Measurements from ENCODE around the gene HOXD13. TPM values are rescaled to one million over a fixed set of nuclear protein-coding genes. Genes with fewer than 3 reads are reported as not detected.
A peak's percentile ranks its signal among the peaks of the same experiment; 100 is the strongest.

The HOXD13 gene
- total RNA-seq (2021) = 32.7 and 33.8 TPM in 2 replicates
- percentile 85 among the genes with signal in this experiment for Bru-seq, nascent RNA
- BruChase-seq, experiment 1, labeled RNA remaining after a 2-hour chase = percentile 98 among the genes with signal in this experiment
- BruChase-seq, experiment 2, labeled RNA remaining after a 6-hour chase = percentile 87 among the genes with signal in this experiment
- long read RNA-seq, transcript HOXD13-201 (2 exons, 2,240 nt) = major isoform, 66 of 83 reads
- long read RNA-seq, partial matches to known transcripts = 0 of 83 reads
- long read RNA-seq, other reads (novel, unspliced or antisense) = 17 of 83 reads

- TF ChIP-seq CTCF (conservative IDR thresholded peaks at IDR 0.05; ENCODE audit: low read depth, low read length) (no peak), EZH2 (IDR thresholded peaks at IDR 0.05; ENCODE audit: borderline replicate concordance, low read depth, low read length, poor library complexity, severe bottlenecking) (no peak)
- Histone ChIP-seq H3K9me3 (ENCODE audit: low read depth, low read length, poor library complexity, severe bottlenecking) (no peaks in the 10 kb centered on the region), H3K4me1 (ENCODE audit: insufficient read depth, low read length, poor library complexity, severe bottlenecking) (peaks cover 26% of the 10 kb centered on the region), H3K4me3 (ENCODE audit: low read depth, low read length, poor library complexity, severe bottlenecking) (peak within 1 kb of the TSS; percentile 68), H3K27me3 (replicated peaks; ENCODE audit: insufficient read depth, low read depth, low read length, poor library complexity) (no peaks in the 10 kb centered on the region), H3K27ac (ENCODE audit: low read depth, low read length, poor library complexity, severe bottlenecking) (peak within 1 kb of the TSS; percentile 45), H3K36me3 (ENCODE audit: insufficient read depth, low read length, poor library complexity, severe bottlenecking) (peaks cover 7% of the 10 kb centered on the region)
- no TSS peak for BruUV-seq (replicated peaks)
- intact Hi-C loops (cut with micrococcal nuclease; ENCODE audit: unreplicated experiment) = loop anchor here (10.0 kb wide), 1 partner anchor 1088 kb away; the partner anchor contains the start of gene CHN1
- POLR2A ChIA-PET (ENCODE audit: low non-redundant PET) = no interaction called here
- DNase-seq (ENCODE audit: low spot score) = peak; percentile 81
- CTCF ChIA-PET = interaction anchor here (0.6 to 0.8 kb wide), 2 partner anchors 660 to 1344 kb away, joined by 4 to 6 read pairs; no protein-coding TSS in a partner anchor
These were observed at the start of gene HOXD13 for GRCh38 chr2:176092270-176093144. Gene HOXD13, plus strand, starts transcription at chr2:176092721. Its CDS starts 170 bp downstream, at chr2:176092891.

- H3K4me1 ChIP-seq (ENCODE audit: insufficient read depth, low read length, poor library complexity, severe bottlenecking) = no peaks in the 10 kb centered on the region
- POLR2A ChIA-PET (ENCODE audit: low non-redundant PET) = no interaction called here
- no peak overlapping the region for H3K4me3 ChIP-seq (ENCODE audit: low read depth, low read length, poor library complexity, severe bottlenecking)
- intact Hi-C loops (cut with micrococcal nuclease; ENCODE audit: unreplicated experiment) = no loop called here
- peaks cover 9% of the 10 kb centered on the region for H3K27me3 ChIP-seq (replicated peaks; ENCODE audit: insufficient read depth, low read depth, low read length, poor library complexity)
- CTCF ChIA-PET = no interaction called here
- H3K27ac ChIP-seq (ENCODE audit: low read depth, low read length, poor library complexity, severe bottlenecking) = no peak overlapping the region
- TF ChIP-seq CTCF (conservative IDR thresholded peaks at IDR 0.05; ENCODE audit: low read depth, low read length) (no peak), EZH2 (IDR thresholded peaks at IDR 0.05; ENCODE audit: borderline replicate concordance, low read depth, low read length, poor library complexity, severe bottlenecking) (no peak)
- H3K9me3 ChIP-seq (ENCODE audit: low read depth, low read length, poor library complexity, severe bottlenecking) = no peaks in the 10 kb centered on the region
- H3K36me3 ChIP-seq (ENCODE audit: insufficient read depth, low read length, poor library complexity, severe bottlenecking) = no peaks in the 10 kb centered on the region
- DNase-seq (ENCODE audit: low spot score) = peak; percentile 26
- no TSS peak for BruUV-seq (replicated peaks)
These were observed 36.1 kb upstream of the HOXD13 start for GRCh38 chr2:176056406-176056805.

GRCh38 chr2:176063958-176064357 lies 28.6 kb upstream of the HOXD13 start:
- ChIA-PET CTCF (no interaction called here), POLR2A (ENCODE audit: low non-redundant PET) (no interaction called here)
- Histone ChIP-seq H3K4me3 (ENCODE audit: low read depth, low read length, poor library complexity, severe bottlenecking) (no peak overlapping the region), H3K4me1 (ENCODE audit: insufficient read depth, low read length, poor library complexity, severe bottlenecking) (no peaks in the 10 kb centered on the region), H3K27me3 (replicated peaks; ENCODE audit: insufficient read depth, low read depth, low read length, poor library complexity) (peaks cover 78% of the 10 kb centered on the region), H3K9me3 (ENCODE audit: low read depth, low read length, poor library complexity, severe bottlenecking) (no peaks in the 10 kb centered on the region), H3K36me3 (ENCODE audit: insufficient read depth, low read length, poor library complexity, severe bottlenecking) (no peaks in the 10 kb centered on the region), H3K27ac (ENCODE audit: low read depth, low read length, poor library complexity, severe bottlenecking) (no peak overlapping the region)
- no peak for DNase-seq (ENCODE audit: low spot score)
- TF ChIP-seq EZH2 (IDR thresholded peaks at IDR 0.05; ENCODE audit: borderline replicate concordance, low read depth, low read length, poor library complexity, severe bottlenecking) (no peak), CTCF (conservative IDR thresholded peaks at IDR 0.05; ENCODE audit: low read depth, low read length) (no peak)
- intact Hi-C loops (cut with micrococcal nuclease; ENCODE audit: unreplicated experiment) = no loop called here
- BruUV-seq (replicated peaks) = no TSS peak
